Measurements from ENCODE around the gene S100A2. TPM values are rescaled to one million over a fixed set of nuclear protein-coding genes. Genes with fewer than 3 reads are reported as not detected.
A peak's percentile ranks its signal among the peaks of the same experiment; 100 is the strongest.
"Not testable (repeated sequence)": the region's sequence is repeated elsewhere in the genome, so short reads cannot be mapped to it uniquely, and the experiment has no call there.

S100A2 gene
- total RNA-seq, 2 experiments from 2014 or later, result 0.74 to 0.77 TPM

DNA sequence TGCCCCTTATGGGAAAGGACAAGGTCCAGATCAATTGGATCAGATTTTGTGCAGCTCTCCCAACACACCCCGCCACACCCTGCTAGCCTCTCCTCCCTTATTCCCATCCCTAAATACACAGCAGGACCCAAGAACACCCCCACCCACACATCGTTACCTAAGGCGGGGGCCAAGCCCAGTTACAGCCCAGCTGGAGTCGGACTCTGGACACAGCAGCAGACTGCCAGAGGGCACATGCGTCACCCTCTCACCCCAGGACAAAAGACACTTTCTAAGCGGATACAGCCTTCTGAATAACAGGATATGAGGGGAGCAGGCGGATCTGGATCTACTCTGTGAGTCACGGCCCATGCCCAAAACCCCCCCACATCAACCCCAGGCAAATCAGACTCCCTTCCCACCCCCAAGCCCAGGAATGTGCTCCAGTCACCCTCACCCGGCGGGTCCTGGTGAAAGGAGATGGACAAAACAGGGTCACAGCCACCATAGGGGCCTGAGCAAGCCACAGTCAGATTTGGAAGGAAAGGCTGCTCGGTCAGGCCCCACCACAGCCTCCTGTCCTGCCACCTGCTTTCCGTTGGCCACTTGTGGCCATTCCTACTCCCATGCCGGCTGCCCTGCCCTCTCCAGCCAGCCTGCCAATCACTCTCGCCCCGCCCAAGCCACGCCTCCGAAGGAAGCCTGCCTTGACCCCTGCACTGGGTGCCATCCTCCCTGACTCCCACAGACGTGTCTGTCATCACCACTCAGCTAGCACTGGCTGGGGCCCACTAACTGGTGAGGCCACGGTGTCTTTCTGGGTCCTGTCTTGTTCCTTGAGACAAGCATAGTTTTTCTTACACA is 43.3 kb upstream of the S100A2 start:
- Mint-ChIP-seq H3K27me3 (ENCODE audit: low read depth) (no peaks in the 10 kb centered on the region), H3K27ac (no peak overlapping the region), H3K4me1 (ENCODE audit: low read depth) (no peaks in the 10 kb centered on the region), H3K4me3 (no peak overlapping the region), H3K9me3 (no peaks in the 10 kb centered on the region), H3K36me3 (ENCODE audit: low read depth) (no peaks in the 10 kb centered on the region)
- intact Hi-C loops (cut with micrococcal nuclease), result no loop called here
- CTCF ChIA-PET, result interaction anchor here (0.6 kb wide), 1 partner anchor 90 kb away, joined by 4 read pairs; no protein-coding TSS in a partner anchor
- no peak for DNase-seq

DNA sequence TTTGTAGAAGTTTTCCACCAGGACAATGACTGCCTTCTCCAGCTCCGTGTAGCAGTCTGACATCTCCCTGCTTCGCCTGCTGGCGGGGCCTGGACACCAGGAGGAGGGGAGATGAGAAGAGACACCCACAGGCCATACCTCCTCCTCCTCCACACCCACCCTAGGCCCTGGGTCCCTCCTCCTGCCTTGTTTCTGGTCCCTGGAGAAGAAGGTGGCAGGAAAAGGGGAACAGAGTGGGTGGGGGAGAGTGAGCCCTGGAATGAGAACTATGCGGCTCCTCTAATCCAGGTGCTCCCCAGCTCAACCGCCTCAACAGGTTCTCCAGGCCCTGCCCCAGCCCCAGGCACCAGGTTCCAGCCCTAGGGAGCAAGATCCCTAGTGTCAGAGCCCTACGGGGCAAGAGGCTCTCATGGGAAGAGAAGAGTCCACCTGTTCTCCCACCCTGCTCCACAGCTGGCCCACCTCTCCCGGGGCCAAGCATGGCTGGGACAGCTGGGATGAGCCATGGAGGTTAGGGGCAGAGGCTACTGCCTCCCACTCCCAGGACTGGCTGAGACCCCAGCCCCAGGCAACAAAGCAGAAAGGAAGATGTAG is 42.5 kb upstream of the S100A2 start:
- no peaks in the 10 kb centered on the region for H3K27me3 Mint-ChIP-seq (ENCODE audit: low read depth)
- H3K4me3 Mint-ChIP-seq, result no peak overlapping the region
- CTCF ChIA-PET, result no interaction called here
- DNase-seq, result no peak
- no peak overlapping the region for H3K27ac Mint-ChIP-seq
- H3K9me3 Mint-ChIP-seq, result no peaks in the 10 kb centered on the region
- no peaks in the 10 kb centered on the region for H3K4me1 Mint-ChIP-seq (ENCODE audit: low read depth)
- intact Hi-C loops (cut with micrococcal nuclease), result no loop called here
- no peaks in the 10 kb centered on the region for H3K36me3 Mint-ChIP-seq (ENCODE audit: low read depth)

DNA sequence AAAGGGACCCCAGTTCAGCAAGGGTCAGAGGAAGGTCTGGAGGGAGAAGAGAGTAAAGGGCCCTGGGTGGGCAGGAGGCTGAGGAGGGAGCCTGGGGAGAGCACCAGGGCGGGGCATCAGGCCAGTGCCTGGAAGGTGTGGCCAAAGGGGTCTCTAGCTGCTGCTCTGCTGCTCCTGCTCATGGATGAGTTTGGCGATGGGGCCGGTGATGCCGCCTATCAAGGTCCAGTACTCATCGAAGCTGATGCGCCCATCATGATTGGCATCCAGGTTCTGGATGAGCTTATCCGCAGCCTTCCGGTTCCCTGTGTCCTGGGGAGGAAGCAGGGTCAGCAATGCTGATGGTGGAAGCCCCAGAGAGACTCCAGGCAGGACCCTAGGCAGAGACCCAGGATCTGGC is 41.7 kb upstream of the S100A2 start:
- no peaks in the 10 kb centered on the region for H3K9me3 Mint-ChIP-seq
- H3K36me3 Mint-ChIP-seq (ENCODE audit: low read depth), result no peaks in the 10 kb centered on the region
- no peak overlapping the region for H3K4me3 Mint-ChIP-seq
- H3K27me3 Mint-ChIP-seq (ENCODE audit: low read depth), result no peaks in the 10 kb centered on the region
- intact Hi-C loops (cut with micrococcal nuclease), result no loop called here
- DNase-seq, result no peak
- H3K27ac Mint-ChIP-seq, result no peak overlapping the region
- CTCF ChIA-PET, result interaction anchor here (1.5 kb wide), 1 partner anchor 8 kb away, joined by 3 read pairs; no protein-coding TSS in a partner anchor
- peaks cover 3% of the 10 kb centered on the region for H3K4me1 Mint-ChIP-seq (ENCODE audit: low read depth)

DNA sequence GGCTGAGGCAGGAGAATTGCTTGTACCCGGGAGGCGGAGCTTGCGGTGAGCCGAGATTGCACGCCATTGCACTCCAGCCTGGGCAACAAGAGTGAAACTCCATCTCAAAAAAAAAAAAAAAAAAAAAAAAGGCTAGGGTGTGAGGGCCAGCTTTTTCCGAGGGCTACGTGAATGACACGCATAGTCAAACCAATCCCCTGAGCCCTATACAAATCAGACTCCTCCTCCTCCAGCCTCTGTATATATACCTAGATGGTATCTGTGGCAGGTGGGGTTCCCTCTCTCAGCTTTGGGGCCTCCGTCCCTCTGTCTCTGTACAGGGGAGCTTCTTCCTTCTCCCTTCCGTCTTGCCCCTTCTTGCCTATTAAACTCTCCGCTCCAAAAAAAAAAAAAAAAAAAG is 40.5 kb upstream of the S100A2 start:
- DNase-seq, result no peak
- Mint-ChIP-seq H3K4me1 (ENCODE audit: low read depth) (peaks cover 3% of the 10 kb centered on the region), H3K36me3 (ENCODE audit: low read depth) (no peaks in the 10 kb centered on the region), H3K4me3 (no peak overlapping the region), H3K9me3 (no peaks in the 10 kb centered on the region), H3K27me3 (ENCODE audit: low read depth) (no peaks in the 10 kb centered on the region), H3K27ac (no peak overlapping the region)
- intact Hi-C loops (cut with micrococcal nuclease), result no loop called here
- CTCF ChIA-PET, result interaction anchor here (1.5 kb wide), 1 partner anchor 9 kb away, joined by 3 read pairs; no protein-coding TSS in a partner anchor

DNA sequence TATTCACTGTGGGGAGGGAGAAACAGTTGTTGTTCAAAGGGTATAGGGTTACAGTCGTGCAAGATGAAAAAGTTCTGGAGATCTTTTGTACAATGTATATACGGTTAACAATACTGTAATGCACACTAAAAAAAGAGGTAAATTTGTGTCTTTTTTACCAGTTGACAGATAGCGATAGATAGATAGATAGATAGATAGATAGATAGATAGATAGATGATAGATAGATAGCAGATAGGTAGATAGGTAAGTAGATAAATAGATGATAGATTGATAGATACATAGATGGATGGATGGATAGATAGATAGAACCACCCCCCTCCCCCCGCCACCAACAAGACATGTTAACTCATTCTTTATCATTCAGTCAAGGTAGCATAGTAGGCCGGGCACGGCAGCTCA is 37.1 kb upstream of the S100A2 start:
- DNase-seq, result no peak
- H3K4me3 Mint-ChIP-seq, result no peak overlapping the region
- no peaks in the 10 kb centered on the region for H3K36me3 Mint-ChIP-seq (ENCODE audit: low read depth)
- no peak overlapping the region for H3K27ac Mint-ChIP-seq
- H3K4me1 Mint-ChIP-seq (ENCODE audit: low read depth), result peaks cover 10% of the 10 kb centered on the region
- H3K9me3 Mint-ChIP-seq, result no peaks in the 10 kb centered on the region
- CTCF ChIA-PET, result no interaction called here
- intact Hi-C loops (cut with micrococcal nuclease), result no loop called here
- no peaks in the 10 kb centered on the region for H3K27me3 Mint-ChIP-seq (ENCODE audit: low read depth)

DNA sequence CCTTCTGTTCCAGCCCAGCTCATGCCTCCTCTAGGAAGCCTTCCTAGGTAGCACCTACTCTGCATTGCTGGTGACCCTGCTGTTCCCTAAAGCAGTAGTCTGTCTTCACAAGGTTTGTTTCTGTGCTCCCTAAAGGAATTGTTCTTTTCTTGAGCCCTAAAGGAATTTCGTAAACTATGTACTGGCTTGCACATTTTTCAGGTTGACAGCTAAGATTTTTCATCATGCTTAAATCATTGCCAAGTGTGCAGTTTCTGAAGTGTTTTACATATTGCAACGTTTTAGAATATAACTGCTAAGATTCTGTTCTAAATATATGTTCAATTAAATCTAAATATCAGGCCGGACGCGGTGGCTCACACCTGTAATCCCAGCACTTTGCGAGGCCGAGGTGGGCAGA is 34.2 kb upstream of the S100A2 start:
- Mint-ChIP-seq H3K27me3 (ENCODE audit: low read depth) (no peaks in the 10 kb centered on the region), H3K9me3 (no peaks in the 10 kb centered on the region), H3K36me3 (ENCODE audit: low read depth) (no peaks in the 10 kb centered on the region), H3K4me3 (no peak overlapping the region), H3K4me1 (ENCODE audit: low read depth) (peaks cover 16% of the 10 kb centered on the region), H3K27ac (no peak overlapping the region)
- CTCF ChIA-PET, result interaction anchor here (0.6 kb wide), 1 partner anchor 162 kb away, joined by 3 read pairs; no protein-coding TSS in a partner anchor
- intact Hi-C loops (cut with micrococcal nuclease), result no loop called here
- DNase-seq, result no peak

DNA sequence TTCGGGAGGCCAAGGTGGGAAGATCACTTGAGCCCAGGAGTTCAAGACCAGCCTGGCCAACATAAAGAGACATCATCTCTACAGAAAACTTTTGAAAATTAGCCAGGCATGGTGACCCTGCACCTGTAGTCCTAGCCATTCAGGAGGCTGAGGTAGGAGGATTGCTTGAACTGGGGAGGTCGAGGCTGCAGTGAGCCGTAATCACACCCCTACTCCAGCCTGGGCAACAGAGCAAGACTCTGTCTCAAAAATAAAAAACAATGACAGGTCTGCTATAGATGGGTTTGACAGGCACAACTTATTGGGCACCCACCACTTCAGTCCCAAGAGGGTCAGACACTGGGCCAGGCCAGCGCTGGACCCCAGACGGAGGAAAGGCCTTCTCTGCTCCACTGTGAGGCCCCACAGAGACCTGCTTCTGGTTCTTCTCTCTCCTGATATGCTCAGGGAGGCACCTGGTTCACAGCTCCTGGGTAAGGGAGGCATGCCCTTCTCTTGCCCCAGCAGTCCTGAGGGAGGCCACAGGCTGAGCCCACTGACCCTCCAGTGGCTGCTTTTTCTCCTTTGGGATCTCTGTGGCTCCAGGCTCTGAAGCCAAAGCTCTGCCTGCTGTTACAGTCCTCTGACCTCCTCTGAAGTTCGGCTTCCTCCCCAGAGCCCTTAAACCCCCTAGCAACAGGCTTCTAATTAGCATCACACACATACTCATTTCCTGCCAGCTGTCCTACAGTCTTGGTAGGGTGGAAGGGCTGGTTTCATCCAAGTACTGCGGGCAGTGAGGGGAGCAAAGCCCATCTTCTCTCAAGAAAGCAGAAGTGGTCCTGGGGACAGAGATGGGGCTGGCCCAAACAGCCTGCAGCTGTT is 32.9 kb upstream of the S100A2 start:
- intact Hi-C loops (cut with micrococcal nuclease), result no loop called here
- Mint-ChIP-seq H3K9me3 (no peaks in the 10 kb centered on the region), H3K4me1 (ENCODE audit: low read depth) (peaks cover 16% of the 10 kb centered on the region), H3K27me3 (ENCODE audit: low read depth) (no peaks in the 10 kb centered on the region), H3K4me3 (no peak overlapping the region), H3K27ac (no peak overlapping the region), H3K36me3 (ENCODE audit: low read depth) (no peaks in the 10 kb centered on the region)
- CTCF ChIA-PET, result interaction anchor here (0.6 to 0.7 kb wide), 2 partner anchors 65 to 100 kb away, joined by 5 to 7 read pairs; no protein-coding TSS in a partner anchor
- peak; percentile 31 for DNase-seq

DNA sequence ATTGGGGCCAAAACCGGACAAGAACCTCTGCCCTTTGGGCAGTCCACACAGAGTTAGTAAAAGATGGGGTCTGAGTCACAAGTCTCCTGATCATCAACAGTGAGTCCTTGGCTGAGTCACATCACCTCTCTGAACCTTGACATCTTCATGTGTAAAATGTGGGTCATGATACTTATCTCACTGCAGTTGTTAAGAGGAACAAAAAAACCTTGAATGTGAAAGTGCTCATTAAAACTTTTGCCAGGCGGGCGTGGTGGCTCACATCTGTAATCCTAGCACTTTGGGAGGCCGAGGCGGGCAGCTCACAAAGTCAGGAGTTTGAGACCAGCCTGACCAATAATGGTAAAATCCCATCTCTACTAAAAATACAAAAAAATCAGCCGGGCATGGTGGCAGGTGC is 31.6 kb upstream of the S100A2 start:
- H3K36me3 Mint-ChIP-seq (ENCODE audit: low read depth), result no peaks in the 10 kb centered on the region
- H3K9me3 Mint-ChIP-seq, result no peaks in the 10 kb centered on the region
- intact Hi-C loops (cut with micrococcal nuclease), result no loop called here

DNA sequence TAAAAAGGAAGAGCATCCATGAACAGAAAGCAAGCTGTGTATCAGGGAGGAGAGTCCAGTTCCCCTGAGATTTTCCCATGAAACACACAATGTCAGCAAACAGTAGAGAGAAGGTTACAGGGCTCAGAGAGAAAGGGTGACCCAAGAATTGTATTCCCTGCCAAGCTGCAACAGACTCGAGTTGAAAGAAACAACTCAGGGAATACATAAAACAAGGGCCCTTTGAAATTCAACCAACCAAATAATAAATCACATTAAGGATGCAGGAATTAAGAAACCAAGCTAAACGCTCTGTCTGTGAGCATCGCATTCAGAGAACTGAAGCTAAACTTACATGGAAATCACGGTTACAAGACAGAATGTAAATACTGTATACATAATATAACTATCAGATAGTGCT is 27.1 kb upstream of the S100A2 start:
- H3K27ac Mint-ChIP-seq, result no peak overlapping the region
- H3K36me3 Mint-ChIP-seq (ENCODE audit: low read depth), result no peaks in the 10 kb centered on the region
- peaks cover 6% of the 10 kb centered on the region for H3K4me1 Mint-ChIP-seq (ENCODE audit: low read depth)
- H3K9me3 Mint-ChIP-seq, result no peaks in the 10 kb centered on the region
- CTCF ChIA-PET, result interaction anchor here (1.2 to 1.4 kb wide), 2 partner anchors 20 to 82 kb away, joined by 4 to 5 read pairs; no protein-coding TSS in a partner anchor
- DNase-seq, result no peak
- no peak overlapping the region for H3K4me3 Mint-ChIP-seq
- intact Hi-C loops (cut with micrococcal nuclease), result no loop called here
- H3K27me3 Mint-ChIP-seq (ENCODE audit: low read depth), result no peaks in the 10 kb centered on the region

More for the DNA sequence above, 31.6 kb upstream of the S100A2 start:
- H3K4me1 Mint-ChIP-seq (ENCODE audit: low read depth), result peaks cover 13% of the 10 kb centered on the region
- no peak overlapping the region for H3K27ac Mint-ChIP-seq
- H3K27me3 Mint-ChIP-seq (ENCODE audit: low read depth), result no peaks in the 10 kb centered on the region
- DNase-seq, result peak; percentile 28
- CTCF ChIA-PET, result no interaction called here
- H3K4me3 Mint-ChIP-seq, result no peak overlapping the region

DNA sequence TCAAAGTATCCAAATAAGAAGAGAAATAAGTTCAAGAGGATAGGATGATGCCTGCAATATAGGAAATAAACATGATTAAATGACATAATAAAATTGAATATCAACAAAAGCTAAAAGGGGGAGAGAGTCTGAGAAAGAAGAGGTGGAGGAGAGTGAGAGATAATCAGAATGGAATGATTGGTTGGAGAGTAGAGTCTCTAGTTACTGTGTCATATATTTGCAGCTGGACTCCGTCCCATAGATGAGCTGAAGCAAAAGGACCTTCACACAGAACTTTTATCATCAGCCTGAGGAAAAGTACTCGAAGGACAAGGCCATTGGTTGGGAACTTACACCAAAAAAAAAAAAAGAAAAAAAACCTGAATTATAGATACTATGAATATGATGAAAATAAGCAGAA is 22.8 kb upstream of the S100A2 start:
- CTCF ChIA-PET, result interaction anchor here (0.7 kb wide), 1 partner anchor 81 kb away, joined by 6 read pairs; no protein-coding TSS in a partner anchor
- DNase-seq, result no peak
- H3K9me3 Mint-ChIP-seq, result no peaks in the 10 kb centered on the region
- no peak overlapping the region for H3K4me3 Mint-ChIP-seq
- H3K27ac Mint-ChIP-seq, result no peak overlapping the region
- intact Hi-C loops (cut with micrococcal nuclease), result no loop called here
- peaks cover 5% of the 10 kb centered on the region for H3K27me3 Mint-ChIP-seq (ENCODE audit: low read depth)
- no peaks in the 10 kb centered on the region for H3K36me3 Mint-ChIP-seq (ENCODE audit: low read depth)
- no peaks in the 10 kb centered on the region for H3K4me1 Mint-ChIP-seq (ENCODE audit: low read depth)

DNA sequence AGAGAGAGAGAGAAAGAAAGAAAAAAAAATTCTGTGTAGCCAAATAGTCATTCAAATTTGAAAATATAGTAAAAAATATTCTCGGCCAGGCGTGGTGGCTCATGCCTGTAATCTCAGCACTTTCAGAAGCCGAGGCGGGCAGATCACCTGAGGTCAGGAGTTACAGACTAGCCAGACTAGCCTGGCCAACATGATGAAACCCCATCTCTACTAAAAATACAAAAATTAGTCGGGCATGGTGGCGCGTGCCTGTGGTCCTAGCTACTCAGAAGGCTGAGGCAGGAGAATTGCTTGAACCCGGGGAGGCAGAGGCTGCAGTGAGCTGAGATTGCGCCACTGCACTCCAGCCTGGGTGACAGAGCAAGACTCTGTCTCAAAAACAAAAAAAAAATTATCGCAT is 22.4 kb upstream of the S100A2 start:
- DNase-seq; H3K9me3 Mint-ChIP-seq; H3K27ac Mint-ChIP-seq; H3K27me3 Mint-ChIP-seq (ENCODE audit: low read depth); intact Hi-C loops (cut with micrococcal nuclease); H3K4me3 Mint-ChIP-seq; H3K36me3 Mint-ChIP-seq (ENCODE audit: low read depth); H3K4me1 Mint-ChIP-seq (ENCODE audit: low read depth): not testable (repeated sequence)
- CTCF ChIA-PET, result interaction anchor here (0.7 kb wide), 1 partner anchor 80 kb away, joined by 6 read pairs; no protein-coding TSS in a partner anchor

DNA sequence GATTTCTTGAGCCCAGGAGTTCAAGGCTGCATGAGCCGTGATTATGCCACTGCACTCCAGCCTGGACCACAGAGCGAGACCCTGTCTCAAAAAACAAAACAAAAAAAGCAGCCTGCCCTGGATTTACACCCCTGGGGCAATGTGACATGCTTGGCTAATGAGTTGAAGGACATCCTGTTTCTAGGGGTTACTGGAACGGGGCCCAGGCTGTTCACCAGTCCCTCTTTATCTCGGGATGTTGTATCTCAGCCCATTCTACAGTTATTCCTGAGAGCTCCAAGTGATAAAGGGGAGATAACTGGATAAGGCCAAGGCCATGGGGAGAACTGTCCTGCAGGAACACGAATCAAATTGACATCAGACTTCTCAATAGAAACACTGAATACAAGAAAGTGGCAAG is 21.7 kb upstream of the S100A2 start:
- intact Hi-C loops (cut with micrococcal nuclease), result no loop called here
- DNase-seq, result no peak
- no peaks in the 10 kb centered on the region for H3K36me3 Mint-ChIP-seq (ENCODE audit: low read depth)

More for the DNA sequence above, 21.7 kb upstream of the S100A2 start:
- H3K4me1 Mint-ChIP-seq (ENCODE audit: low read depth), result no peaks in the 10 kb centered on the region
- peaks cover 5% of the 10 kb centered on the region for H3K27me3 Mint-ChIP-seq (ENCODE audit: low read depth)
- no peak overlapping the region for H3K4me3 Mint-ChIP-seq
- H3K9me3 Mint-ChIP-seq, result no peaks in the 10 kb centered on the region
- CTCF ChIA-PET, result interaction anchor here (1.9 kb wide), 1 partner anchor 19 kb away, joined by 4 read pairs; no protein-coding TSS in a partner anchor
- H3K27ac Mint-ChIP-seq, result no peak overlapping the region
